T follicular helper cell (primary cell): ENCODE measurements around the gene TMEM175.
"Not testable (repeated sequence)": the region's sequence is repeated elsewhere in the genome, so short reads cannot be mapped to it uniquely, and the experiment has no call there.

Experiments used
- DNase-seq: peaks from one replicate; pipeline ENCODE4 v3.0.0-alpha.2; 2020; ENCODE audit warnings: low read depth

TMEM175 gene

GRCh38 chr4:989722-990471, 57.6 kb downstream of the TMEM175 start:
- no peak for DNase-seq

GRCh38 chr4:990746-991367, 58.6 kb downstream of the TMEM175 start:
- no peak for DNase-seq

GRCh38 chr4:991451-992296, 59.4 kb downstream of the TMEM175 start:
- no peak for DNase-seq

- DNase-seq, result no peak
Measured at GRCh38 chr4:992297-993110, 60.2 kb downstream of the TMEM175 start.

GRCh38 chr4:993111-994029, 61.1 kb downstream of the TMEM175 start, which contains the start of gene SLC26A1:
SLC26A1 (minus strand) TSS chr4:993404; CDS start chr4:991703, 1,701 bp downstream.
- no peak for DNase-seq

- no peak for DNase-seq
Measured at GRCh38 chr4:995311-996026, 63.2 kb downstream of the TMEM175 start.

- DNase-seq, result no peak
Measured at GRCh38 chr4:996030-996996, 64.1 kb downstream of the TMEM175 start.

- DNase-seq, result no peak
Measured at GRCh38 chr4:996997-997374, 64.7 kb downstream of the TMEM175 start.

- no peak for DNase-seq
Measured at GRCh38 chr4:997375-998071, 65.3 kb downstream of the TMEM175 start.

GRCh38 chr4:998096-998691, 65.9 kb downstream of the TMEM175 start:
- no peak for DNase-seq

GRCh38 chr4:999240-999863, 67.1 kb downstream of the TMEM175 start:
- not testable (repeated sequence) for DNase-seq

- no peak for DNase-seq
Measured at GRCh38 chr4:999882-1000425, 67.7 kb downstream of the TMEM175 start.

- DNase-seq, result no peak
Measured at GRCh38 chr4:1000686-1001260, 68.5 kb downstream of the TMEM175 start.

GRCh38 chr4:1001561-1002130, 69.4 kb downstream of the TMEM175 start:
- DNase-seq, result no peak

- no peak for DNase-seq
Measured at GRCh38 chr4:1002131-1002630, 69.9 kb downstream of the TMEM175 start.

GRCh38 chr4:1002631-1003251, 70.5 kb downstream of the TMEM175 start:
- DNase-seq, result no peak
